Measurements from ENCODE around the gene NAA10. TPM values are rescaled to one million over a fixed set of nuclear protein-coding genes. Genes with fewer than 3 reads are reported as not detected.

Gene NAA10
- total RNA-seq, 1 experiment from 2014 or later, result 124 TPM

- no peak for TF ChIP-seq CTCF (IDR thresholded peaks at IDR 0.05 in 2 of 3, conservative IDR thresholded peaks at IDR 0.05 in 1 of 3; ENCODE audit: borderline replicate concordance in 1 of 3, insufficient read depth in 1 of 3, low read depth in 2 of 3, low read length in 2 of 3)
- TF ChIP-seq EGR1 (IDR thresholded peaks at IDR 0.05; ENCODE audit: low read depth), result no peak
- TF ChIP-seq SIN3A (IDR thresholded peaks at IDR 0.05; ENCODE audit: low read depth), result no peak
- TF ChIP-seq ATF3 (IDR thresholded peaks at IDR 0.05), result no peak
Observed at GRCh38 chrX:153903238-153903980, 31.4 kb downstream of the NAA10 start (continued).

GRCh38 chrX:153902385-153902784, 32.5 kb downstream of the NAA10 start:
- no TSS peak for BruUV-seq (replicated peaks)
- no peak overlapping the region for H2AFZ ChIP-seq (ENCODE audit: low read depth, low read length, poor library complexity, severe bottlenecking)
- no peaks in the 10 kb centered on the region for H3K9me3 ChIP-seq (ENCODE audit: control insufficient read depth in 1 of 2, insufficient read depth in 1 of 2, low read depth in 1 of 2, low read length in 2 of 2)
- H3K27ac ChIP-seq (ENCODE audit: low read depth, low read length), result no peak overlapping the region
- intact Hi-C loops (cut with micrococcal nuclease), result no loop called here
- TF ChIP-seq POLR2AphosphoS5 (IDR thresholded peaks at IDR 0.05; ENCODE audit: low read depth, low read length) (no peak), CEBPB (IDR thresholded peaks at IDR 0.05; ENCODE audit: low read depth) (no peak)
- no peaks in the 10 kb centered on the region for H3K27me3 ChIP-seq (ENCODE audit: insufficient read depth, low read length)
- H3K9ac ChIP-seq (ENCODE audit: low read length), result no peak overlapping the region
- DNase-seq (ENCODE audit: low read depth, low spot score) (no peak), ATAC-seq (no peak)
- H3K79me2 ChIP-seq (ENCODE audit: insufficient read depth, low read length), result no peaks in the 10 kb centered on the region
- H3K9me2 ChIP-seq (ENCODE audit: insufficient read depth), result no peaks in the 10 kb centered on the region
- POLR2A ChIA-PET, result no interaction called here
- RAD21 ChIA-PET (ENCODE audit: low non-redundant PET in 1 of 2, low total read pairs in 2 of 2, uncharacterized antibody in 2 of 2, unreplicated experiment in 2 of 2), result no interaction called here
- H3K36me3 ChIP-seq (ENCODE audit: control insufficient read depth in 1 of 2, insufficient read depth in 2 of 2, low read length in 2 of 2), result no peaks in the 10 kb centered on the region
- no peak overlapping the region for H3K4me3 ChIP-seq (replicated peaks in 1 of 2; ENCODE audit: low read depth in 1 of 2, low read length in 2 of 2)
- H3K4me1 ChIP-seq (ENCODE audit: control insufficient read depth in 1 of 2, insufficient read depth in 2 of 2, low read length in 2 of 2), result peaks cover 6 to 23% of the 10 kb centered on the region in 2 experiments; a peak in 2 of 4 replicates
- H4K20me1 ChIP-seq (ENCODE audit: insufficient read depth), result no peaks in the 10 kb centered on the region
- no peak overlapping the region for H3K4me2 ChIP-seq (ENCODE audit: low read length)
- CTCF ChIA-PET, result no interaction called here
